HepG2 (cell line): Measurements from ENCODE around the gene DNAJB12. TPM values are rescaled to one million over a fixed set of nuclear protein-coding genes. Genes with fewer than 3 reads are reported as not detected.

Source experiments
- BORCS8-MEF2B ChIP-seq: sonication (generic); formaldehyde crosslinking; IDR thresholded peaks from 2 replicates; pipeline ENCODE4 v1.8.0; 2022; ENCODE audit warnings: mild to moderate bottlenecking, missing genetic modification reagents
- GABPA ChIP-seq, 2 experiments: IDR thresholded peaks; 2 replicates each; pipeline ENCODE4 v1.6.1; 2011 to 2016; ENCODE audit warnings: low read depth in 2 of 2, low read length in 1 of 2, missing biosample characterization in 1 of 2, missing genetic modification characterization in 1 of 2
- HDAC2 ChIP-seq: sonication (generic); formaldehyde crosslinking; IDR thresholded peaks from 2 replicates; pipeline ENCODE4 v1.4.0; 2020; ENCODE audit warnings: missing genetic modification reagents
- HINFP ChIP-seq: sonication (generic); formaldehyde crosslinking; IDR thresholded peaks from 2 replicates; pipeline ENCODE4 v1.4.0; 2020; ENCODE audit warnings: low read depth, mild to moderate bottlenecking, missing genetic modification reagents
- HOXA5 ChIP-seq: sonication (generic); formaldehyde crosslinking; IDR thresholded peaks from 2 replicates; pipeline ENCODE4 v1.4.0; 2020; ENCODE audit warnings: missing genetic modification reagents
- NCOA1 ChIP-seq: sonication (generic); formaldehyde crosslinking; IDR thresholded peaks from 2 replicates; pipeline ENCODE4 v1.9.0; 2021; ENCODE audit warnings: missing genetic modification reagents
- NFKB2 ChIP-seq: sonication (generic); formaldehyde crosslinking; IDR thresholded peaks from 2 replicates; pipeline ENCODE4 v1.4.0; 2020; ENCODE audit warnings: missing genetic modification reagents, borderline replicate concordance
- PAF1 ChIP-seq: IDR thresholded peaks from 2 replicates; pipeline ENCODE4 v1.6.1; 2016; ENCODE audit warnings: missing genetic modification reagents, missing compliant biosample characterization
- POLR2AphosphoS5 ChIP-seq: IDR thresholded peaks from 2 replicates; pipeline ENCODE4 v1.6.1; 2012; ENCODE audit warnings: low read depth, low read length
- RARA ChIP-seq: IDR thresholded peaks from 2 replicates; pipeline ENCODE4 v1.6.1; 2016; ENCODE audit warnings: missing genetic modification reagents, missing compliant biosample characterization
- TGIF2 ChIP-seq: IDR thresholded peaks from 2 replicates; pipeline ENCODE4 v1.6.1; 2016; ENCODE audit warnings: control low read depth, missing compliant biosample characterization
- ZNF446 ChIP-seq: sonication (generic); formaldehyde crosslinking; IDR thresholded peaks from 2 replicates; pipeline ENCODE4 v1.5.0; 2020; ENCODE audit warnings: mild to moderate bottlenecking, missing genetic modification reagents
- ZNF761 ChIP-seq: sonication (generic); formaldehyde crosslinking; conservative IDR thresholded peaks from 2 replicates; pipeline ENCODE4 v1.4.0; 2020; ENCODE audit warnings: mild to moderate bottlenecking, missing genetic modification reagents
- polyA plus RNA-seq, 8 experiments: library from polyadenylated mRNA; depleted of rRNA in 3 of 8; stranded (reverse) in 7 of 8; unstranded in 1 of 8; fragments of >200 nt; fragmentation: Illumina TruSeq in 4 of 8; extraction: Trizol in 4 of 8; gene quantifications; 2 replicates each; pipeline versions ENCODE4 v1.2.1 to v1.2.3, GENCODE V29; 2011 to 2016; ENCODE audit warnings: low read depth in 4 of 8, missing spikeins in 1 of 8, mixed read lengths in 1 of 8; ENCODE audit not compliant: insufficient read depth in 1 of 8
- total RNA-seq, 5 experiments: library from RNA; depleted of rRNA; stranded (reverse); fragments of >200 nt; fragmentation: Illumina TruSeq; extraction: Trizol; gene quantifications; 2 replicates each; pipeline ENCODE4 v1.2.3, GENCODE V29; 2016; ENCODE audit warnings: low read depth in 1 of 5
- TF ChIP-seq, protein P1 (sequence below): sonication (generic); formaldehyde crosslinking; IDR thresholded peaks from 2 replicates; pipeline ENCODE4 v1.4.0; 2020; ENCODE audit warnings: missing genetic modification reagents
- TF ChIP-seq, protein P2 (sequence below), 2 experiments: sonication (generic) in 1 of 2; formaldehyde crosslinking in 1 of 2; IDR thresholded peaks; 2 replicates each; pipeline versions ENCODE4 v1.4.0 to v1.6.1; 2018 to 2020; ENCODE audit warnings: missing genetic modification reagents in 2 of 2, borderline replicate concordance in 1 of 2, low read depth in 1 of 2, mild to moderate bottlenecking in 1 of 2, missing biosample characterization in 1 of 2
- TF ChIP-seq, protein P3 (sequence below): sonication (generic); formaldehyde crosslinking; IDR thresholded peaks from 2 replicates; pipeline ENCODE4 v1.5.0; 2020; ENCODE audit warnings: missing genetic modification reagents, mild to moderate bottlenecking, borderline replicate concordance
- TF ChIP-seq, protein P4 (sequence below): sonication (generic); formaldehyde crosslinking; IDR thresholded peaks from 2 replicates; pipeline ENCODE4 v1.5.0; 2020; ENCODE audit warnings: mild to moderate bottlenecking, missing genetic modification reagents

The DNAJB12 gene
- total and polyA plus RNA-seq, 2 of the 13 experiments (the other 11 are each of a cell fraction or from before 2014, with no cell fraction given) = 10.8 to 18.2 TPM

DNA sequence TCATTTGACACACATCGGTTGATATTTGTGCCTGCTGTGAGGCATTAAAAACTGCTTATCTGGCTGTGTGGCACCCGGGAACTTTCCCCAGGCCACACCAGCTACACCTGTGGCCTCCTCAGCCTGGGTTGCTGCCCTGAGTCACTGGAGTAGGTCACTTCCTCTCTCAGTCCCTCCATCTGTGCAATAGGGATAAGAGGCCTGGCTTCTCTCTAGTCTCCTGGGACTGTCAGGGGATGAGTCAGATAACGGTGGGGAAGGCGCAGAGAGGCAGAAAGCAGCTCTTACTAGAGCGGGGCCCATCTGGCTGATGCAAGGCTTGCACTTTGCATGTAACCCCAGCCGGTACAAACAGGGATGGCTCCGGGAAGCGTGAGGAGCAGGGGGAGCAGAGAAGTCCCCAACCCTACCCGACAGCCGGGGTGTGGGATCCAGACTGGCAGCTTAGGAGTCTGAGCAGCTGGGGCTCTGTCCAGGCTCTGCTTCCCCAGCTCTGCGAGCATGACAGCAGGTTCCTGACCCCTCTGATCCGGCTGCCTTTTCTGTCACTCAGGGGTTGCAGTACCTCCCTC is 34.0 kb downstream of the DNAJB12 start (continued):
- TF ChIP-seq PAF1 (no peak), ZNF761 (CRISPR knock-in tag) (0 out of 2 replicates have a peak, but pooled peaks have one; percentile 18), HDAC2 (CRISPR knock-in tag) (peak; percentile 61; the same call in 1 of the 2 replicates), GABPA (IDR thresholded peaks at IDR 0.05; ENCODE audit: low read depth, low read length) (no peak), GABPA (CRISPR knock-in tag; IDR thresholded peaks at IDR 0.05; ENCODE audit: low read depth) (peak; percentile 74), NFKB2 (CRISPR knock-in tag) (no peak), POLR2AphosphoS5 (peak; percentile 74), HINFP (CRISPR knock-in tag) (0 out of 2 replicates have a peak, but pooled peaks have one; percentile 71), ZNF446 (no peak), BORCS8-MEF2B (CRISPR knock-in tag) (0 out of 2 replicates have a peak, but pooled peaks have one; percentile 25), RARA (CRISPR knock-in tag) (peak; percentile 58; the same call in 1 of the 2 replicates), NCOA1 (CRISPR knock-in tag) (no peak), TGIF2 (CRISPR knock-in tag) (peak; percentile 78), HOXA5 (CRISPR knock-in tag) (0 out of 2 replicates have a peak, but pooled peaks have one; percentile 49)
- TF ChIP-seq, protein P1, sequence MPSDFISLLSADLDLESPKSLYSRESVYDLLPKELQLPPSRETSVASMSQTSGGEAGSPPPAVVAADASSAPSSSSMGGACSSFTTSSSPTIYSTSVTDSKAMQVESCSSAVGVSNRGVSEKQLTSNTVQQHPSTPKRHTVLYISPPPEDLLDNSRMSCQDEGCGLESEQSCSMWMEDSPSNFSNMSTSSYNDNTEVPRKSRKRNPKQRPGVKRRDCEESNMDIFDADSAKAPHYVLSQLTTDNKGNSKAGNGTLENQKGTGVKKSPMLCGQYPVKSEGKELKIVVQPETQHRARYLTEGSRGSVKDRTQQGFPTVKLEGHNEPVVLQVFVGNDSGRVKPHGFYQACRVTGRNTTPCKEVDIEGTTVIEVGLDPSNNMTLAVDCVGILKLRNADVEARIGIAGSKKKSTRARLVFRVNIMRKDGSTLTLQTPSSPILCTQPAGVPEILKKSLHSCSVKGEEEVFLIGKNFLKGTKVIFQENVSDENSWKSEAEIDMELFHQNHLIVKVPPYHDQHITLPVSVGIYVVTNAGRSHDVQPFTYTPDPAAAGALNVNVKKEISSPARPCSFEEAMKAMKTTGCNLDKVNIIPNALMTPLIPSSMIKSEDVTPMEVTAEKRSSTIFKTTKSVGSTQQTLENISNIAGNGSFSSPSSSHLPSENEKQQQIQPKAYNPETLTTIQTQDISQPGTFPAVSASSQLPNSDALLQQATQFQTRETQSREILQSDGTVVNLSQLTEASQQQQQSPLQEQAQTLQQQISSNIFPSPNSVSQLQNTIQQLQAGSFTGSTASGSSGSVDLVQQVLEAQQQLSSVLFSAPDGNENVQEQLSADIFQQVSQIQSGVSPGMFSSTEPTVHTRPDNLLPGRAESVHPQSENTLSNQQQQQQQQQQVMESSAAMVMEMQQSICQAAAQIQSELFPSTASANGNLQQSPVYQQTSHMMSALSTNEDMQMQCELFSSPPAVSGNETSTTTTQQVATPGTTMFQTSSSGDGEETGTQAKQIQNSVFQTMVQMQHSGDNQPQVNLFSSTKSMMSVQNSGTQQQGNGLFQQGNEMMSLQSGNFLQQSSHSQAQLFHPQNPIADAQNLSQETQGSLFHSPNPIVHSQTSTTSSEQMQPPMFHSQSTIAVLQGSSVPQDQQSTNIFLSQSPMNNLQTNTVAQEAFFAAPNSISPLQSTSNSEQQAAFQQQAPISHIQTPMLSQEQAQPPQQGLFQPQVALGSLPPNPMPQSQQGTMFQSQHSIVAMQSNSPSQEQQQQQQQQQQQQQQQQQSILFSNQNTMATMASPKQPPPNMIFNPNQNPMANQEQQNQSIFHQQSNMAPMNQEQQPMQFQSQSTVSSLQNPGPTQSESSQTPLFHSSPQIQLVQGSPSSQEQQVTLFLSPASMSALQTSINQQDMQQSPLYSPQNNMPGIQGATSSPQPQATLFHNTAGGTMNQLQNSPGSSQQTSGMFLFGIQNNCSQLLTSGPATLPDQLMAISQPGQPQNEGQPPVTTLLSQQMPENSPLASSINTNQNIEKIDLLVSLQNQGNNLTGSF (CRISPR knock-in tag) = no peak
- TF ChIP-seq, protein P2, sequence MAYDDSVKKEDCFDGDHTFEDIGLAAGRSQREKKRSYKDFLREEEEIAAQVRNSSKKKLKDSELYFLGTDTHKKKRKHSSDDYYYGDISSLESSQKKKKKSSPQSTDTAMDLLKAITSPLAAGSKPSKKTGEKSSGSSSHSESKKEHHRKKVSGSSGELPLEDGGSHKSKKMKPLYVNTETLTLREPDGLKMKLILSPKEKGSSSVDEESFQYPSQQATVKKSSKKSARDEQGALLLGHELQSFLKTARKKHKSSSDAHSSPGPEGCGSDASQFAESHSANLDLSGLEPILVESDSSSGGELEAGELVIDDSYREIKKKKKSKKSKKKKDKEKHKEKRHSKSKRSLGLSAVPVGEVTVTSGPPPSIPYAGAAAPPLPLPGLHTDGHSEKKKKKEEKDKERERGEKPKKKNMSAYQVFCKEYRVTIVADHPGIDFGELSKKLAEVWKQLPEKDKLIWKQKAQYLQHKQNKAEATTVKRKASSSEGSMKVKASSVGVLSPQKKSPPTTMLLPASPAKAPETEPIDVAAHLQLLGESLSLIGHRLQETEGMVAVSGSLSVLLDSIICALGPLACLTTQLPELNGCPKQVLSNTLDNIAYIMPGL (CRISPR knock-in tag; IDR thresholded peaks at IDR 0.05; ENCODE audit: borderline replicate concordance in 1 of 2, low read depth in 1 of 2) = peak in 1 of 2 experiments; percentile 78; a peak in 2 of 4 replicates
- TF ChIP-seq, protein P3, sequence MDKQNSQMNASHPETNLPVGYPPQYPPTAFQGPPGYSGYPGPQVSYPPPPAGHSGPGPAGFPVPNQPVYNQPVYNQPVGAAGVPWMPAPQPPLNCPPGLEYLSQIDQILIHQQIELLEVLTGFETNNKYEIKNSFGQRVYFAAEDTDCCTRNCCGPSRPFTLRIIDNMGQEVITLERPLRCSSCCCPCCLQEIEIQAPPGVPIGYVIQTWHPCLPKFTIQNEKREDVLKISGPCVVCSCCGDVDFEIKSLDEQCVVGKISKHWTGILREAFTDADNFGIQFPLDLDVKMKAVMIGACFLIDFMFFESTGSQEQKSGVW (CRISPR knock-in tag) = no peak
- TF ChIP-seq, protein P4, sequence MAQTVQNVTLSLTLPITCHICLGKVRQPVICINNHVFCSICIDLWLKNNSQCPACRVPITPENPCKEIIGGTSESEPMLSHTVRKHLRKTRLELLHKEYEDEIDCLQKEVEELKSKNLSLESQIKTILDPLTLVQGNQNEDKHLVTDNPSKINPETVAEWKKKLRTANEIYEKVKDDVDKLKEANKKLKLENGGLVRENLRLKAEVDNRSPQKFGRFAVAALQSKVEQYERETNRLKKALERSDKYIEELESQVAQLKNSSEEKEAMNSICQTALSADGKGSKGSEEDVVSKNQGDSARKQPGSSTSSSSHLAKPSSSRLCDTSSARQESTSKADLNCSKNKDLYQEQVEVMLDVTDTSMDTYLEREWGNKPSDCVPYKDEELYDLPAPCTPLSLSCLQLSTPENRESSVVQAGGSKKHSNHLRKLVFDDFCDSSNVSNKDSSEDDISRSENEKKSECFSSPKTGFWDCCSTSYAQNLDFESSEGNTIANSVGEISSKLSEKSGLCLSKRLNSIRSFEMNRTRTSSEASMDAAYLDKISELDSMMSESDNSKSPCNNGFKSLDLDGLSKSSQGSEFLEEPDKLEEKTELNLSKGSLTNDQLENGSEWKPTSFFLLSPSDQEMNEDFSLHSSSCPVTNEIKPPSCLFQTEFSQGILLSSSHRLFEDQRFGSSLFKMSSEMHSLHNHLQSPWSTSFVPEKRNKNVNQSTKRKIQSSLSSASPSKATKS (CRISPR knock-in tag) = peak; percentile 27; the same call in 1 of the 2 replicates
